Vagina (tissue), 2 donors: Measurements from ENCODE around the gene SRSF12.

ENCODE experiments used
- CTCF ChIP-seq, 3 experiments: fragments of 450-650 bp in 2 of 3; fragments of 200-600 bp in 1 of 3; sonication (generic) in 1 of 3; IDR thresholded peaks; one replicate each; pipeline ENCODE4 v1.5.1; 2017 to 2019; ENCODE audit warnings: antibody characterized with exemption in 3 of 3, mild to moderate bottlenecking in 2 of 3, moderate library complexity in 2 of 3
- POLR2A ChIP-seq, 2 donors: fragments of 450-650 bp; IDR thresholded peaks; one replicate each; pipeline ENCODE4 v1.6.1; 2017; ENCODE audit warnings: antibody characterized with exemption in 2 of 2, mild to moderate bottlenecking in 2 of 2, moderate library complexity in 2 of 2

- TF ChIP-seq POLR2A (IDR thresholded peaks at IDR 0.05): no peak
- no peak for TF ChIP-seq CTCF (IDR thresholded peaks at IDR 0.05)
These were observed 44.1 kb upstream of the SRSF12 start for GRCh38 chr6:89162047-89162371.
